DLD1 (cell line): ENCODE measurements around the gene DRC3.
"Not testable (repeated sequence)": the region's sequence is repeated elsewhere in the genome, so short reads cannot be mapped to it uniquely, and the experiment has no call there.

Experiments
- in situ Hi-C: cut with HindIII; loops from 2 replicates; pipeline ENCODE4 v1.10.0; 2017; ENCODE audit warnings: low sequenced_read_pairs

The DRC3 gene

GRCh38 chr17:17989618-17990017, 17.0 kb downstream of the DRC3 start:
- in situ Hi-C loops = loop anchor here (10.0 kb wide), 1 partner anchor 45 kb away; the partner anchor contains the start of genes ATPAF2 and GID4

DNA sequence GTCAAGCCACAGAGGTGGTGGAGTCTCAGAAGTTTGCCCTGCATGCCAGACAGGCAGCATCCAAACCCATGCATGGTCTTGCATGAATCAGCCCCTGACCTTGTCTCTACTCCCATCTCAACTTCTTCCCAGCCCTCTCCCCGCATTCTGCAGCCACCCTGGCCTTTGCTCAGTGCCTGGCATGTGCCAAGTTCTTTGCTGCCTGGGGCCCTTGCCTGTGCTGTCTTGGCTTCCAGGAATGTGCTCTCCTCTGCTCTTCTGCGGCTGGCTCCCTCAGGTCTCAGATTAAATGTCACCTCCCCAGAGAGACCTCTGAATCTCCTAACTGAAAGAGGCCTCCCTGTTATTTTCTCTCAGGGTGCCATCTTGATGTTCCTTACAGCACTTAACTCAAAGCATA, 17.6 kb downstream of the DRC3 start:
- in situ Hi-C loops = no loop called here

- in situ Hi-C loops = no loop called here
Measured at GRCh38 chr17:17993366-17993765, 20.7 kb downstream of the DRC3 start.

DNA sequence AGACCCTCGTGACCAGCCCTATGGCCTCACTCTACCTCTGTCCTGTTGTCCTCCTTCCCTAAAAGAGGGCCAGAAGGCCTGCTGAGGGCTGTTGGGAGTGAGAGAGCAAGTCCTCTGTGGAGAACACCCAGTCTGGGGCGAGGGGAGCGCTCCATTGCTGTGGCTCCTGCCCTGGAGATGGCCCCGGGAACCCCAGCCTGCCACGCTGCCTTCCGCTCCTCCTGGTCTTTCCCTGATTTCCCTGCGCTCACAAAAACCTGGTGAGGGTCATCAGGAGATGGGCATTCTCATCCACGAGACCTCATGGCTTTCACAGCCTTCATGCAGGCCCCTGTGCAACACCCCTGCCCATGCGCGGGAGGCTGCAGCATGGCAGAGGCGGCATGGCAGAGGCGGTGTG, 21.2 kb downstream of the DRC3 start:
- in situ Hi-C loops = no loop called here

- in situ Hi-C loops = no loop called here
Measured at GRCh38 chr17:17994271-17995069, 21.8 kb downstream of the DRC3 start.

DNA sequence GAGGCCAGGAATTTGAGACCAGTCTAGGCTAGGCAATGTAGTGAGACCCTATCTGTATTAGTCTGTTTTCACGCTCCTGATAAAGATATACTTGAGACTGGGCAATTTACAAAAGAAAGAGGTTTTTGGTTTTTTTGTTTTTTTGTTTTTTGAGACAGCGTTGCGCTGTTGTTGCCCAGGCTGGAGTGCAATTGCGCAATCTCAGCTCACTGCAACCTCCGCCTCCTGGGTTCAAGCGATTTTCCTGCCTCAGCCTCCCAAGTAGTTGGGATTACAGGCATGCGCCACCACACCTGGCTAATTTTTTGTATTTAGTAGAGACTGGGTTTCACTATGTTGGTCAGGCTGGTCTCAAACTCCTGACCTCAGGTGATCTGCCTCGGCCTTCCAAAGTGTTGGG, 23.2 kb downstream of the DRC3 start:
- in situ Hi-C loops = not testable (repeated sequence)

GRCh38 chr17:17998934-17999333, 26.3 kb downstream of the DRC3 start:
- in situ Hi-C loops = no loop called here

GRCh38 chr17:17999364-18000029, 26.8 kb downstream of the DRC3 start:
- in situ Hi-C loops = no loop called here

DNA sequence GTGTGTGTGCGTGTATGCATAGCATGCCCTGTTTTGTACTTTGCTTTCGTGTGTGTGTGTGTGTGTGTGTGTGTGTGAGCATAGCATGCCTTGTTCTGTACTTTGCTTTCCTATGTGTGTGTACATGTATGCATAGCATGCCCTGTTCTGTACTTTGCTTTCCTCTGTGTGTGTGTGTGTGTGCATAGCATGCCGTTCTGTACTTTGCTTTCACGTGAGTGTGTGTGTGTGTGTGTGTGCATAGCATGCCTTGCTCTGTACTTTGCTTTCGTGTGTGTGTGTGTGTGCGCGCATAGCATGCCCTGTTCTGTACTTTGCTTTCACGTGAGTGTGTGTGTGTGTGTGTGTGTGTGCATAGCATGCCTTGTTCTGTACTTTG, 27.4 kb downstream of the DRC3 start:
- in situ Hi-C loops = no loop called here

DNA sequence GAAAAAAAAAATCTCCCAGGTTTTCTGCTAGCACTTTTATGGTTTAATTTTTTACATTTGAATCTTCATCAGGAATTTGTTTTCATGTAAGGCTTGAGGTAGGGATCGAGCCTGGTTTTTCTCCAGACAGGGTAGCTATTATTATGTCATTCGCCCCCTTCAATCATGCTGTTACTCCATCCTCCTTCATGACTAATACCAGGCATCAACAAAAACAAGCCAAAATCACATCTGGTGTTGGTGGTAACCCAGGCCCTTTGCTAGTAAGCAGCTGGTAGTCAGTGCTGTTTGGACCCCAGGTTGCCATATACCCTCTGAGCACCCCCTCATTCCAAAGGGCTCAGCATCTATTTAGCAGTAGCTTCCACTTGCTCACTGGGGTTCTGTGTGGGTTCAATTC, 29.5 kb downstream of the DRC3 start:
- in situ Hi-C loops = no loop called here

- in situ Hi-C loops = no loop called here
Measured at GRCh38 chr17:18004345-18004744, 31.7 kb downstream of the DRC3 start.

- in situ Hi-C loops = no loop called here
Measured at GRCh38 chr17:18004884-18005305, 32.2 kb downstream of the DRC3 start.

DNA sequence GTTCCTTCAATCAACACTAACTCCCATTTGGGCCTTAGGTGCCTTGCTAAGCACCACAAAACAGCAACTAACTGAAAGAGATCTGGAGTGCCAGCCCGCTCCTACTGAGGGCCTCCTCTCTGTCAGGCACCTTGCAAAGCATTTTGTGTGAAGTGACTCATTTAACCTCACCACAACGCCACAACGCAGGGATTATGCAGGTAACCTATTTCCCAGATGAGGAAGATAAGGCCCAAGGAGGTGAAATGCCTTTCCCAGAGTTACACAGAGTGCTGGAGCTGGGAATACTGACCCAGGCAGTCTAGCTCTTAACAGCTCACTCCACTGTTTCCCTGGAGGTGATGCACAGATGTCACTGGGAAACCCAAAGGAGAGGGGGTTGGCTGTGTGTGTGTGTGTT, 32.8 kb downstream of the DRC3 start:
- in situ Hi-C loops = no loop called here

GRCh38 chr17:18006495-18007239, 34.0 kb downstream of the DRC3 start:
- in situ Hi-C loops = no loop called here

DNA sequence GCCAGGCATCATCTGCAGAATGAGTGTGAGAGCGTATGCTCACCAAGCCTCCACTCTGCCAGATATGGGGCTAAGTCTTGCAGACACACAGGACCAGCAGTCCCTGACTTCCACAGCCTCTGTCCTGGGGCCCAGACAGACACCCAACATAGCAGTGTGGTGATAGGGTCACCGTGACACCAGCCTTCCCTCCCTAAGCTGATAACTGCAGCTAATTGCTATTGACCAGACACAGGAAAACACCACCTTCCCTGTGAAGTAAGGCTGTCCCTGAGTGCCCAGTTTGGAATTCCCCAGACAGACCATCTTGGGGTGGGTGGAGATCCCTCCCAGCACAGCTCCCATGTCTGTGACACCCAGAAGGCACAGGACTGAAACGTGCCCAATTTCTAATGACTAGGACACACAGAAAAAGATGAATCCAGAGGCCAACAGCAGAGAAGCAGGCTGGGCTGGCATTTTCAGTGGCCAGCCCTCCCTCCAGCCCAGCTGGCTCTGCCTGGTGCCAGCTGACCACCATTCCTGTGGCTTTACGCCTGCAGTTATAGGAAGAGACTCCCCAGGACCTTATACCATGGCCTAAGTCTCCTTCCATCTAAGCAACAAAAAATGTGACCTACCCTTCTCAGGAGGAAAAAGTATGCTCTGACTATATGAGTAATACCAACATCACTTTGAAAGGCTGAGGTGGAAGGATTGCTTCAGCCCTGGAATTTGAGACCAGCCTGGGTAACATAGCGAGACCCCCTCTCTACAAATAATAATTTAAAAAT, 36.0 kb downstream of the DRC3 start:
- in situ Hi-C loops = no loop called here

GRCh38 chr17:18009609-18010420, 37.2 kb downstream of the DRC3 start:
- in situ Hi-C loops = no loop called here

DNA sequence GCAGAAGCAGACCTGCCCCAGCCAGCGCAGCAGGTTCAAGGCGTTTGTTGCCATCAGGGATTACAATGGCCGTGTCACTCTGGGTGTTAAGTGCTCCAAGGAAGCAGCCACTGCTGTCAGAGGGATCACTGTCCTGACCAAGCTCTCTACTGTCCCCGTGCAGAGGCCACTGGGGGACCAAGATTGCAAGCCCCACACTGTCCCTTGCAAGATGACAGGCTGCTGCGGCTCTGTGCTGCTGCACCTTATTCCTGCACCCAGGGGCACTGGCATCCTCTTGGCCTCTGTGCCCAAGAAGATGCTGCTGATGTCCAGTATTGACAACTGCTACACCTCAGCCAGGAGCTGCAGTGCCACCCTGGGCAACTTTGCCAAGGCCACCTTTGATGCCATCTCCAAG, 38.6 kb downstream of the DRC3 start:
- in situ Hi-C loops = no loop called here

- in situ Hi-C loops = no loop called here
Measured at GRCh38 chr17:18014006-18014405, 41.3 kb downstream of the DRC3 start.

- in situ Hi-C loops = no loop called here
Measured at GRCh38 chr17:18015593-18015992, 42.9 kb downstream of the DRC3 start.

DNA sequence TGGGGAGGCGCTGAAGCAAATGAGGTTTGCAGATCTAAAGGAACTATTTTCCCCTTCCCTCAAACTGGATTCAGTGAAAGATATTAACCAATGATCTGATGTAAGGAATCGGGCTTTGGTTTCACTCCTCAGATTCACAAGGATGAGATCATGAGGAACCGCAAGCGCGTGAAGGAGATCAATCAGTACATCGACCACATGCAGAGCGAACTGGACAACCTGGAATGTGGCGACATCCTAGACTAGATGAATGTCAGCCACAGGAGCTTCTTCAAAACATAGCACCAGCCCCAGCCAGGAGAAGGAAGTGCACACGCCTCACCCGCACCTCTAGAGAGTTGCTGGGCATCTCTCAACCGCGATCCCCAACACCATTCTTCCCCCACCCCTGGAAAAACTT, 43.8 kb downstream of the DRC3 start:
- in situ Hi-C loops = no loop called here
